ENCODE measurements around the gene LGR5.

Gene LGR5

GRCh38 chr12:71439613-71440344, at the start of gene LGR5:
TSS of gene LGR5 (plus strand) at chr12:71439798. CDS start at chr12:71440081, 283 bp downstream.
- no peak for DNase-seq (ENCODE audit: low read depth)

- DNase-seq (ENCODE audit: low read depth) = peak; percentile 74
Measured at GRCh38 chr12:71392521-71393145, 47.0 kb upstream of the LGR5 start.

GRCh38 chr12:71393625-71394024, 46.0 kb upstream of the LGR5 start:
- no peak for DNase-seq (ENCODE audit: low read depth)

- DNase-seq (ENCODE audit: low read depth) = no peak
Measured at GRCh38 chr12:71397433-71397954, 42.1 kb upstream of the LGR5 start.

GRCh38 chr12:71399197-71399596, 40.4 kb upstream of the LGR5 start:
- no peak for DNase-seq (ENCODE audit: low read depth)

GRCh38 chr12:71400481-71400880, 39.1 kb upstream of the LGR5 start:
- no peak for DNase-seq (ENCODE audit: low read depth)

- no peak for DNase-seq (ENCODE audit: low read depth)
Measured at GRCh38 chr12:71405884-71406283, 33.7 kb upstream of the LGR5 start.

- no peak for DNase-seq (ENCODE audit: low read depth)
Measured at GRCh38 chr12:71407732-71408131, 31.9 kb upstream of the LGR5 start.

- no peak for DNase-seq (ENCODE audit: low read depth)
Measured at GRCh38 chr12:71410844-71411243, 28.8 kb upstream of the LGR5 start.

GRCh38 chr12:71411635-71412034, 28.0 kb upstream of the LGR5 start:
- DNase-seq (ENCODE audit: low read depth) = no peak

GRCh38 chr12:71415336-71416231, 24.0 kb upstream of the LGR5 start:
- DNase-seq (ENCODE audit: low read depth) = peak; percentile 52

GRCh38 chr12:71417181-71417580, 22.4 kb upstream of the LGR5 start:
- no peak for DNase-seq (ENCODE audit: low read depth)

- no peak for DNase-seq (ENCODE audit: low read depth)
Measured at GRCh38 chr12:71420775-71421406, 18.7 kb upstream of the LGR5 start.

GRCh38 chr12:71425568-71426299, 13.9 kb upstream of the LGR5 start:
- no peak for DNase-seq (ENCODE audit: low read depth)

GRCh38 chr12:71426300-71427047, 13.1 kb upstream of the LGR5 start:
- DNase-seq (ENCODE audit: low read depth) = peak; percentile 60

- DNase-seq (ENCODE audit: low read depth) = no peak
Measured at GRCh38 chr12:71430756-71431155, 8.8 kb upstream of the LGR5 start.

- DNase-seq (ENCODE audit: low read depth) = no peak
Measured at GRCh38 chr12:71431991-71432390, 7.6 kb upstream of the LGR5 start.

- DNase-seq (ENCODE audit: low read depth) = no peak
Measured at GRCh38 chr12:71432936-71433335, 6.7 kb upstream of the LGR5 start.

- no peak for DNase-seq (ENCODE audit: low read depth)
Measured at GRCh38 chr12:71436696-71437095, 2.9 kb upstream of the LGR5 start.

- DNase-seq (ENCODE audit: low read depth) = no peak
Measured at GRCh38 chr12:71438670-71439361, 782 bp upstream of the LGR5 start.
